Measurements from ENCODE around the gene AQP9. TPM values are rescaled to one million over a fixed set of nuclear protein-coding genes. Genes with fewer than 3 reads are reported as not detected.
"Not testable (repeated sequence)": the region's sequence is repeated elsewhere in the genome, so short reads cannot be mapped to it uniquely, and the experiment has no call there.

AQP9 gene
- total RNA-seq, 1 donor from 2014 or later: 159 TPM

DNA sequence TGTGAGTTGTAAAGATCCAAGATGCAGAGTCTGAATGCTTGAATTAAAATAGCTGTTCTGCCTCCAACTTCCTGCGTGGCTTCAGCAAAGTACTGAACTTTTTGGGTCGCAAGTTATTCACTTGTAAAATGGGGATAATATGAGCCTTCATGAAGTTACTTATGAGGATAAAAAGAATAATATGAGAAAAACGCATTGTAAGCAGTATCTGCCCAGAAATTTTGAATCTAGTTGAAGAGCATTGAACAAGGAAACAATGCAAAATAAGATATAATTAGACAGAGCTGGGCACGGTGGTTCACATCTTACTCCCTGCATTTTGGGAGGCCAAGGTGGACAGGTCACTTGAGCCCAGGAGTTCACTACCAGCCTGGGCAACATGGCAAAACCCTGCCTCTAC is 37.8 kb downstream of the AQP9 start:
- ATAC-seq (no peak), DNase-seq (ENCODE audit: low spot score) (no peak)

DNA sequence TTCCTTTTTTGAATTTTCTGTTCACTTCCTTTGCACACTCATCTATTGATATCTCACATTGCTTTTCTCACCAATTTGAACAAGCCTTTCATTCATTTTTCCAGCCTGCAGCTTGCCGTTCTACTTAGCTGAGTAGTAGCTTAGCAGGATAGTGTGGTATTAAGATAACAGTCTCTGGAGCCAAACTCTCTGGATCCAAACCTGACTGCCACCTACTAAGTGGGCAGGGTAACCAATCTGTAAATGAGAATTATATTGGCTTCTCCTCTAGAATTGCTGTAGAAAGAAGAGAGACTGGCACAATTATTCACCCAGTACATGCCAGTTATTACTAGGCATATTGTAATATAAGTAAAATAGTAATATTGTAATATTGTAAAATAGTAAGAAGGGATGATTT is 40.5 kb downstream of the AQP9 start:
- no peak for ATAC-seq

DNA sequence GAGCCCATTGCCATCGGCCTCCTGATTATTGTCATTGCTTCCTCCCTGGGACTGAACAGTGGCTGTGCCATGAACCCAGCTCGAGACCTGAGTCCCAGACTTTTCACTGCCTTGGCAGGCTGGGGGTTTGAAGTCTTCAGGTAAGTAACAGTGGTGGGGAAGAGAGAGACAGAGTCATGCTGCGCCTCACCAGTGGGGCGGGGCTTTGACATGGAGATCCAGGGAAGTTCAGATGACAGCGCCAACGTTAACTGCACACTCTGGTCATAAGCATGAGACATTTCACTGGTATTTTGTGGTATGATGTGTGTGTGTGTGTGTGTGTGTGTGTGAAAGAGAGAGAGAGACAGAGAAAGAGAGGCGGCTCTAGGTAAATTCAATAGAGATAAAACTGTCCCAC is 41.0 kb downstream of the AQP9 start:
- DNase-seq (ENCODE audit: low spot score): no peak
- ATAC-seq: no peak

More for the DNA sequence above, 40.5 kb downstream of the AQP9 start:
- DNase-seq (ENCODE audit: low spot score): no peak

- DNase-seq (ENCODE audit: low spot score): no peak
- no peak for ATAC-seq
These were observed 41.7 kb downstream of the AQP9 start for GRCh38 chr15:58179741-58180381.

DNA sequence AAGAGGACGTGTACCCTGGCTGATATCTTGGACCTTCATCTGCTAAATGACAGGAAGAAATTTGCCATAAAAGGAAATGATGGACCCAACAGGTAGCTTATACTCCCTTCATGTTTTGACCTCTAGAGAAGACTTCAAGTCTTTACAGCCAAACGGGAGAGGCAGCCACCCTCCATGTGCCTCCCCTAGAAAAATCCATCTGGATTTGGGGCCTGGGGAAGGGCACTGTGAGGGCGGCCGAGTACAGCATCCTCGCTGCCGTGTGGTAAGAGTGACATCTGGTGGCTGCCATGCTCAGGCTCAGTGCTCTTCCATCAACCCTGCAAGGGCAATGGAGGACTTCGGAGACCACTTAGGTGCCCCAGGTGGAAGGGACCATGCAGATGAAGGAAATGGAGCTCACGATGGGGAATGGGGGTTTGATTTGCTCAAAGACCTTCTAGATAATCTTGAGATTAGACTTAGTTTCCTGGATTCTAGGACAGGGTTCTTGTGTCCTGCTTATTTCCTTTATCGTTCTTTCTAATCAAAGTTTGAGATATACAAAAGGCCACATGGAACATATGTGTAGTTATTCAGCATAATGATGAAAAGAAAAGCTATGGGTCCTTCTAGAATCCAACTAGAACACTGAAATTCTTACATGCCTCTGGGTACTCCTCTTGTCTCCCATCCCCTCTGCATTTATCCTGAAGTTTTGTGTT is 44.4 kb downstream of the AQP9 start:
- ATAC-seq (peak; percentile 82), DNase-seq (ENCODE audit: low spot score) (no peak)

DNA sequence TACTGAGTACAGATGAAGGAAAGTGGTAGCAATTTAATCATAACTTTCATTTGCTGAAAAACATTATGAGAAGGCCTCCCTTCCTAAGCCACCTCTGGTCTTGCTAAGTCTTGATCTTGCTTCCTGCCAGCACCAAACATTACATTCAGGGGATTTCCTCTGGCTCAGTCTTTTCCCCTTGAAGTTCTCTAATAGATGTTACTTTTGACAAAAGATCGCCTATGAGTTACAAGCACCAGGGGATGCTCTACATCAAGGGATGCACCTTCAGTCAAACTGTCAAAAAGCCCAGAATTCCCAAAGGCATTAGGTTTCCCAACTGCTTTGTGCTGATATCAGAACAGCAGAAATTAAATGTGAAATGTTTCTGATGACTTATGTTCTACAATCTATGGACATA is 47.3 kb downstream of the AQP9 start:
- DNase-seq (ENCODE audit: low spot score) (no peak), ATAC-seq (no peak)

DNA sequence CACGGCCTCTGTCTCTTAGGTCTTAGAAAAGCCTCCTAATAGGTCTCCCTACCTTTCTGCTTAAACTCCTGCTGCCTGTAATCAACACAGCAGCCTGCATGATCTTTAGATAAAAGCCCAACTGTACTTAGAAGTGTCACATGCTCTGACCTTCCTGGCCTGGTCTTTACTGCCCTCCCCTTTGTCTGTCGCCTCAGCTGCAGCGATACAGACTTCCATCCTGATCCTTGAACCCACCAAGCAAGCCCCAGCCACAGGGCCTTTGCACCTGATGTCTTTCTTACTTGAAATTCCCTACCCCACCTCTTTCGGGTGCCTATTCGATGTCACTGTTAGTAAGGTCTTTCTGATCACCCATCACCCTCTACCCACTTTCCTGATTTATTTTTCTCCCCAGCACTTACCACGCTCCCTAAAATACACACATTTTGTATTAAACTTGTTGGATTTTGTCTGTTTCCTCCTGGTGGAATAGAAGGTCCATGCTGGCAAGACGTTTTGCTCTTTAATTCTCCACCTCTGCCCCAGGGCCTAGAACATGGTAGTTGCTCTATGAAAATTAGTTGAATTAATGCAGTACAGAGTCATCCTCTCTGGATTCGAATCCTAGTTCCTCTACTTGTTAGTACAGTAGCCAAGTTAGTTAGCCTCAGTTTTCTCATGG is 51.1 kb downstream of the AQP9 start:
- ATAC-seq (peak; percentile 8), DNase-seq (ENCODE audit: low spot score) (no peak)

- DNase-seq (ENCODE audit: low spot score) (no peak), ATAC-seq (no peak)
These were observed 52.2 kb downstream of the AQP9 start for GRCh38 chr15:58190419-58190818.

DNA sequence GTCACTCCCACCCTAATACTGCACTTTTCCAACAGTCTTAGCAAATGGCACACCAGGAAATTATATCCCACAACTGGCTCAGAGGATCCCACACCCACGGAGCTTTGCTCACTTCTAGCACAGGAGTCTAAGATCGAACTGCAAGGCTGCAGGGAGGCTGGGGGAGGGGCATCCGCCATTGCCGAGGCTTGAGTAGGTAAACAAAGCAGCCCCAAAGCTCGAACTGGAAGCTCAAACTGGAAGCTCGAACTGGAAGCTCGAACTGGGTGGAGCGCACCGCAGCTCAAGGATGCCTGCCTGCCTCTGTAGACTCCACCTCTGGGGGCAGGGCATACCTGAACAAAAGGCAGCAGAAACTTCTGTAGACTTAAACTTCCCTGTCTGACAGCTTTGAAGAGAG is 55.5 kb downstream of the AQP9 start:
- not testable (repeated sequence) for DNase-seq (ENCODE audit: low spot score); ATAC-seq

DNA sequence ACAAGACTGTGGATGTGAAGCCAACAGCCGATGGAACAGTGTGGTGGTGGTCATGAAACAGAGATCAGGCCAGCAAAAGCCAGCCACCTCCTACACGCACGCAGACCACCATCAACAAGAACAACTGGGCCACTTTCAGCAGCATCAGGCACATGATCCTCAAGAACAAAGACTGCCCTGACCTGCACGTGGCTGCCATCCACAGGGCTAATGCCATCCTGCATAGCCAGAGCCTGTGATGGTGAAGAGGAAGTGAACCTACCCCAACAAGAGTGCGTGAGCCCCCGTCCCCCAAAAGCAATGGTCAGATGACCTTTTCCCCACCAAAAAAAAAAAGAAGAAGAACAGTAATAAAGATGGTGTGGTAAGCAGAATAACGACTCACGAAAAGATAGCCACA is 62.6 kb downstream of the AQP9 start:
- ATAC-seq (no peak), DNase-seq (ENCODE audit: low spot score) (no peak)

DNA sequence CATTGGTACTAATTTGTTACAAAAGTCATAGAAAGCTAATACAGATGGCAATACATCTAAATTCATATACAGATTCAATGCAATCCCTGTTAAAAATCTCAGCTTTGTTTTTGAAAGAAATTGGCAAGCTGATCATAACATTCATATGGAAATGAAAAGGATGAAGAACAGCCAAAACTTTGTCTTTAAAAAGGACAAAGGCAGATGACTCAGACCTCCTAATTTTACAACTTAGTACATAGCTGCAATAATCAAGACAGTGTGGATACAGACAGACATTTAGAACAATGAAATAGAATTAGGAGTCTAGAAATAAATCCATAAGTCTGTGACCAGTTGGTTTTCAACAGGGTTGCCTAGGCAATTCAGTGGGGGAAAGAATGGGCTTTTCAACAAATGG is 63.3 kb downstream of the AQP9 start:
- DNase-seq (ENCODE audit: low spot score) (no peak), ATAC-seq (no peak)

GRCh38 chr15:58203537-58203936 is 65.4 kb downstream of the AQP9 start:
- DNase-seq (ENCODE audit: low spot score) (no peak), ATAC-seq (no peak)

GRCh38 chr15:58206151-58206550 is 68.0 kb downstream of the AQP9 start:
- no peak for DNase-seq (ENCODE audit: low spot score)
- ATAC-seq: no peak

DNA sequence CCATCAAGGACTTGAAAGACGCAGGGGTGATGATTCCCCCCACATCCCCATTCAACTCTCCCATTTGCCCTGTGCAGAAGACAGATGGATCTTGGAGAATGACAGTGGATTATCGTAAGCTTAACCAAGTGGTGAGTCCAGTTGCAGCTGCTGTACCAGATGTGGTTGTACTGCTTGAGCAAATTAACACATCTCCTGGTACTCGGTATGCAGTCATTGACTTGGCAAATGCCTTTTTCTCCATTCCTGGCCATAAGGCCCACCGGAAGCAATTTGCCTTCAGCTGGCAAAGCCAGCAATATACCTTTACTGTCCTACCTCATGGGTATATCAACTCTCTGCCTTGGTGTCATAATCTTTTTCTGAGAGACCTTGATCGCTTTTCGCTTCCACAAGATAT is 70.0 kb downstream of the AQP9 start:
- DNase-seq (ENCODE audit: low spot score); ATAC-seq: not testable (repeated sequence)

DNA sequence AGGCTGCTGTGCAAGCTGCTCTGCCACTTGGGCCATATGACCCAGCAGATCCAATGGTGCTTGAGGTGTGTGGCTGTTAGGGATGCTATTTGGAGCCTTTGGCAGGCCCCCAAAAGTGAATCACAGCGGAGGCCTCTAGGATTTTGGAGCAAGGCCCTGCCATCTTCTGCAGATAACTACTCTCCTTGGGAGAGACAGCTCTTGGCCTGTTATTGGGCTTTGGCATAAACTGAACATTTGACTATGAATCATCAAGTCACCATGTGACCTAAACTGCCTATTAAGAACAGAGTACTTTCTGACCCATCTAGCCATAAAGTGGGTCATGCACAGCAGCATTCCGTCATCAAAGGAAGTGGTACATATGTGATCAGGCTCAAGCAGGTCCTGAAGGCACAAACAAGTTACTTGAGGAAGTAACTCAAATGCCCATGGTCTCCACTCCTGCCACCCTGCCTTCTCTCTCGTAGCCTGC is 70.9 kb downstream of the AQP9 start:
- not testable (repeated sequence) for DNase-seq (ENCODE audit: low spot score)

DNA sequence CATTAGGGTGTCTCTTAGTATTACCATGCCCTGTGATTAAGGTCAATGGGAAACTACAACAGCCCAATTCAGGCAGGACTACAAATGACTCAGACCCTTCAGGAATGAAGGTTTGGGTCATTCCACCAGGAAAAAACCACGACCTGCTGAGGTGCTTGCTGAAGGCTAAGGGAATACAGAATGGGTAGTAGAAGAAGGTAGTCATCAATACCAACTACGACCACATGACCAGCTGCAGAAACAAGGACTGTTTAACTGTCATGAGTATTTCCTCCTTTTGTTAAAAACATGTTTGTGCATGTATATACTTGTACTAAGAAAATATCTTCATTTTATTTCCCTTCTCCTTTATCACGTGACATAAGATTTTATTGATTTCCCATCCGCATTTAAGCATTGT is 71.8 kb downstream of the AQP9 start:
- ATAC-seq; DNase-seq (ENCODE audit: low spot score): not testable (repeated sequence)

More for the DNA sequence above, 70.9 kb downstream of the AQP9 start:
- ATAC-seq: not testable (repeated sequence)

DNA sequence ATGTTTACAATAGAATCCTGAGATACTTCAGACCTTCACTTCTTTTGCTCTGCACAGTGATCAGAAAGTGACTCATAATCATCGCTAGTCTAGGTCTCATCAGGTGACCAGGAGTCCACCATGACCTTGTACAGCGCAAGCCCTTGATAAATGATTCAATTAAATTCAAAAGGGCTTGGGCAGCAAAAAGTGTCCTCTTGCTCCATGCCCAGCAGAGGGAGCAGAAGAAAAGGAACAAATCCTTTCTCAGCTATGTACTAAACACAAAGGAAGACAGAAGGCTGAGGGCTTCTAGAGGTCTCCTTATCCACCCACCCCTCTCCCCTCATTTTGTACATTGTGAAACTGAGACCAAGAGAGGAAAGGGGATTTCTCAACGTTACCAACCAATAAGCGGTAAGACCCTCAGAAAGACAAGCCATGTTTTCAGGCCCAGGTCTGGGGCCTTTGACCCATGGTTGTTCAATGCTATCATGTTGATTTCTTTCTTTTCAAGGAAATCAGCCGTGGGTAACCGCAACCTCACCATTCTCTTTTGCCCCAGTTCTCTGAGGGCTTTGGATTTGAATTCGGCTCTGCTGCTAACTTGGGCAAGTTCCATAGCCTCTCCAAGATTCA is 74.8 kb downstream of the AQP9 start:
- ATAC-seq: peak; percentile 72

GRCh38 chr15:58213587-58214338 is 75.6 kb downstream of the AQP9 start:
- ATAC-seq (peak; percentile 72), DNase-seq (ENCODE audit: low spot score) (no peak)

More for the DNA sequence above, 74.8 kb downstream of the AQP9 start:
- no peak for DNase-seq (ENCODE audit: low spot score)

- DNase-seq (ENCODE audit: low spot score) (no peak), ATAC-seq (no peak)
These were observed 76.6 kb downstream of the AQP9 start for GRCh38 chr15:58214591-58215340.

GRCh38 chr15:58217460-58217859 is 79.3 kb downstream of the AQP9 start:
- ATAC-seq (no peak), DNase-seq (ENCODE audit: low spot score) (no peak)

All from left lobe of liver (tissue), 2 donors.